ENCODE results near the gene PRM1.

GRCh38 chr16:11291091-11291703 lies 10.1 kb upstream of the PRM1 start:
- TF ChIP-seq POLR2A (IDR thresholded peaks at IDR 0.05) (no peak), POLR2AphosphoS5 (IDR thresholded peaks at IDR 0.05) (no peak)
- TF ChIP-seq, protein P1, sequence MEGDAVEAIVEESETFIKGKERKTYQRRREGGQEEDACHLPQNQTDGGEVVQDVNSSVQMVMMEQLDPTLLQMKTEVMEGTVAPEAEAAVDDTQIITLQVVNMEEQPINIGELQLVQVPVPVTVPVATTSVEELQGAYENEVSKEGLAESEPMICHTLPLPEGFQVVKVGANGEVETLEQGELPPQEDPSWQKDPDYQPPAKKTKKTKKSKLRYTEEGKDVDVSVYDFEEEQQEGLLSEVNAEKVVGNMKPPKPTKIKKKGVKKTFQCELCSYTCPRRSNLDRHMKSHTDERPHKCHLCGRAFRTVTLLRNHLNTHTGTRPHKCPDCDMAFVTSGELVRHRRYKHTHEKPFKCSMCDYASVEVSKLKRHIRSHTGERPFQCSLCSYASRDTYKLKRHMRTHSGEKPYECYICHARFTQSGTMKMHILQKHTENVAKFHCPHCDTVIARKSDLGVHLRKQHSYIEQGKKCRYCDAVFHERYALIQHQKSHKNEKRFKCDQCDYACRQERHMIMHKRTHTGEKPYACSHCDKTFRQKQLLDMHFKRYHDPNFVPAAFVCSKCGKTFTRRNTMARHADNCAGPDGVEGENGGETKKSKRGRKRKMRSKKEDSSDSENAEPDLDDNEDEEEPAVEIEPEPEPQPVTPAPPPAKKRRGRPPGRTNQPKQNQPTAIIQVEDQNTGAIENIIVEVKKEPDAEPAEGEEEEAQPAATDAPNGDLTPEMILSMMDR (IDR thresholded peaks at IDR 0.05): no peak

Data from prostate gland (tissue), 2 donors.